ENCODE data around the gene OR6C76.
"Not testable (repeated sequence)": the region's sequence is repeated elsewhere in the genome, so short reads cannot be mapped to it uniquely, and the experiment has no call there.

The OR6C76 gene

GRCh38 chr12:55425954-55426353 lies at the start of gene OR6C76:
OR6C76 (plus strand) TSS chr12:55426254; CDS start chr12:55426254, 0 bp downstream.
- no peak within 1 kb of the TSS for H3K27ac ChIP-seq
- no peak within 1 kb of the TSS for H3K4me3 ChIP-seq
- H3K36me3 ChIP-seq (ENCODE audit: insufficient read depth, low read length): no peaks in the 10 kb centered on the region
- no peak for DNase-seq (ENCODE audit: low read depth, low spot score)
- no peak within 1 kb of the TSS for H3K9ac ChIP-seq (ENCODE audit: insufficient read length)
- no peak for TF ChIP-seq POLR2AphosphoS5 (IDR thresholded peaks at IDR 0.05; ENCODE audit: borderline replicate concordance, low read depth, low read length)
- TF ChIP-seq FOXP2 (optimal IDR thresholded peaks at IDR 0.05; ENCODE audit: control extremely low read depth, extremely low read length, insufficient read depth): no peak
- no peak for TF ChIP-seq EZH2 (IDR thresholded peaks at IDR 0.05)
- no peaks in the 10 kb centered on the region for H3K9me3 ChIP-seq (ENCODE audit: low read depth, low read length)

- Histone ChIP-seq H3K36me3 (ENCODE audit: insufficient read depth, low read length) (no peaks in the 10 kb centered on the region), H3K4me3 (no peak overlapping the region), H3K27ac (no peak overlapping the region), H3K9ac (ENCODE audit: insufficient read length) (no peak overlapping the region), H3K9me3 (ENCODE audit: low read depth, low read length) (no peaks in the 10 kb centered on the region)
- TF ChIP-seq EZH2 (IDR thresholded peaks at IDR 0.05) (no peak), FOXP2 (optimal IDR thresholded peaks at IDR 0.05; ENCODE audit: control extremely low read depth, extremely low read length, insufficient read depth) (no peak), POLR2AphosphoS5 (IDR thresholded peaks at IDR 0.05; ENCODE audit: borderline replicate concordance, low read depth, low read length) (no peak)
- DNase-seq (ENCODE audit: low read depth, low spot score): no peak
These were observed 40.2 kb upstream of the OR6C76 start for GRCh38 chr12:55385891-55386290.

- Histone ChIP-seq H3K9me3 (ENCODE audit: low read depth, low read length) (no peaks in the 10 kb centered on the region), H3K4me3 (no peak overlapping the region), H3K36me3 (ENCODE audit: insufficient read depth, low read length) (no peaks in the 10 kb centered on the region), H3K9ac (ENCODE audit: insufficient read length) (no peak overlapping the region), H3K27ac (no peak overlapping the region)
- DNase-seq (ENCODE audit: low read depth, low spot score): no peak
- TF ChIP-seq POLR2AphosphoS5 (IDR thresholded peaks at IDR 0.05; ENCODE audit: borderline replicate concordance, low read depth, low read length) (no peak), EZH2 (IDR thresholded peaks at IDR 0.05) (no peak), FOXP2 (optimal IDR thresholded peaks at IDR 0.05; ENCODE audit: control extremely low read depth, extremely low read length, insufficient read depth) (no peak)
These were observed 33.8 kb upstream of the OR6C76 start for GRCh38 chr12:55392032-55392795.

GRCh38 chr12:55396326-55396725 lies 29.7 kb upstream of the OR6C76 start:
- Histone ChIP-seq H3K4me3 (no peak overlapping the region), H3K9ac (ENCODE audit: insufficient read length) (no peak overlapping the region), H3K36me3 (ENCODE audit: insufficient read depth, low read length) (no peaks in the 10 kb centered on the region), H3K27ac (no peak overlapping the region), H3K9me3 (ENCODE audit: low read depth, low read length) (no peaks in the 10 kb centered on the region)
- DNase-seq (ENCODE audit: low read depth, low spot score): no peak
- TF ChIP-seq POLR2AphosphoS5 (IDR thresholded peaks at IDR 0.05; ENCODE audit: borderline replicate concordance, low read depth, low read length): no peak
- no peak for TF ChIP-seq EZH2 (IDR thresholded peaks at IDR 0.05)
- no peak for TF ChIP-seq FOXP2 (optimal IDR thresholded peaks at IDR 0.05; ENCODE audit: control extremely low read depth, extremely low read length, insufficient read depth)

GRCh38 chr12:55400229-55400628 lies 25.8 kb upstream of the OR6C76 start, which contains the start of gene OR6C65:
OR6C65 (plus strand) TSS chr12:55400529; CDS start chr12:55400529, 0 bp downstream.
- Histone ChIP-seq H3K9ac (ENCODE audit: insufficient read length) (no peak within 1 kb of the TSS), H3K4me3 (no peak within 1 kb of the TSS), H3K9me3 (ENCODE audit: low read depth, low read length) (no peaks in the 10 kb centered on the region), H3K27ac (no peak within 1 kb of the TSS), H3K36me3 (ENCODE audit: insufficient read depth, low read length) (no peaks in the 10 kb centered on the region)
- DNase-seq (ENCODE audit: low read depth, low spot score): no peak
- TF ChIP-seq POLR2AphosphoS5 (IDR thresholded peaks at IDR 0.05; ENCODE audit: borderline replicate concordance, low read depth, low read length) (no peak), FOXP2 (optimal IDR thresholded peaks at IDR 0.05; ENCODE audit: control extremely low read depth, extremely low read length, insufficient read depth) (no peak), EZH2 (IDR thresholded peaks at IDR 0.05) (no peak)

- H3K9me3 ChIP-seq (ENCODE audit: low read depth, low read length): no peaks in the 10 kb centered on the region; the same call in 1 of the 2 replicates
- no peak overlapping the region for H3K9ac ChIP-seq (ENCODE audit: insufficient read length)
- H3K27ac ChIP-seq: no peak overlapping the region
- H3K36me3 ChIP-seq (ENCODE audit: insufficient read depth, low read length): no peaks in the 10 kb centered on the region
- DNase-seq (ENCODE audit: low read depth, low spot score): no peak
- TF ChIP-seq POLR2AphosphoS5 (IDR thresholded peaks at IDR 0.05; ENCODE audit: borderline replicate concordance, low read depth, low read length): no peak
- H3K4me3 ChIP-seq: no peak overlapping the region
These were observed 18.2 kb upstream of the OR6C76 start for GRCh38 chr12:55407866-55408265.

GRCh38 chr12:55409133-55409532 lies 16.9 kb upstream of the OR6C76 start:
- H3K36me3 ChIP-seq (ENCODE audit: insufficient read depth, low read length); DNase-seq (ENCODE audit: low read depth, low spot score); H3K4me3 ChIP-seq; H3K9me3 ChIP-seq (ENCODE audit: low read depth, low read length); H3K27ac ChIP-seq; H3K9ac ChIP-seq (ENCODE audit: insufficient read length): not testable (repeated sequence)

GRCh38 chr12:55412138-55412537 lies 13.9 kb upstream of the OR6C76 start:
- H3K36me3 ChIP-seq (ENCODE audit: insufficient read depth, low read length); DNase-seq (ENCODE audit: low read depth, low spot score); H3K9me3 ChIP-seq (ENCODE audit: low read depth, low read length); H3K27ac ChIP-seq; H3K4me3 ChIP-seq; H3K9ac ChIP-seq (ENCODE audit: insufficient read length): not testable (repeated sequence)

- not testable (repeated sequence) for H3K4me3 ChIP-seq; DNase-seq (ENCODE audit: low read depth, low spot score); H3K9ac ChIP-seq (ENCODE audit: insufficient read length); H3K36me3 ChIP-seq (ENCODE audit: insufficient read depth, low read length); H3K9me3 ChIP-seq (ENCODE audit: low read depth, low read length); H3K27ac ChIP-seq
These were observed 12.3 kb upstream of the OR6C76 start for GRCh38 chr12:55413498-55414388.

- H3K27ac ChIP-seq; H3K36me3 ChIP-seq (ENCODE audit: insufficient read depth, low read length); H3K9ac ChIP-seq (ENCODE audit: insufficient read length); DNase-seq (ENCODE audit: low read depth, low spot score); H3K4me3 ChIP-seq; H3K9me3 ChIP-seq (ENCODE audit: low read depth, low read length): not testable (repeated sequence)
These were observed 11.6 kb upstream of the OR6C76 start for GRCh38 chr12:55414396-55414823.

GRCh38 chr12:55414889-55415288 lies 11.2 kb upstream of the OR6C76 start:
- H3K36me3 ChIP-seq (ENCODE audit: insufficient read depth, low read length); H3K9ac ChIP-seq (ENCODE audit: insufficient read length): not testable (repeated sequence)
- H3K4me3 ChIP-seq: peak overlapping the region; percentile 33; the same call in 1 of the 2 replicates

More at GRCh38 chr12:55414889-55415288, 11.2 kb upstream of the OR6C76 start:
- H3K9me3 ChIP-seq (ENCODE audit: low read depth, low read length); H3K27ac ChIP-seq; DNase-seq (ENCODE audit: low read depth, low spot score): not testable (repeated sequence)
